Fibroblast of the conjunctiva (primary cell): Measurements from ENCODE around the gene SLC5A3.

ENCODE experiments used
- DNase-seq: peaks from one replicate; pipeline ENCODE4 v3.0.0-alpha.2; 2010; ENCODE audit warnings: low read depth

The SLC5A3 gene

GRCh38 chr21:34100337-34100736, 27.0 kb downstream of the SLC5A3 start:
- no peak for DNase-seq

- no peak for DNase-seq
These were observed 27.4 kb downstream of the SLC5A3 start for GRCh38 chr21:34100790-34101189.

GRCh38 chr21:34105947-34106541, 32.7 kb downstream of the SLC5A3 start:
- DNase-seq, result no peak

- no peak for DNase-seq
These were observed 34.2 kb downstream of the SLC5A3 start for GRCh38 chr21:34107606-34108005.

GRCh38 chr21:34109075-34109474, 35.7 kb downstream of the SLC5A3 start:
- no peak for DNase-seq

GRCh38 chr21:34110594-34111202, 37.3 kb downstream of the SLC5A3 start:
- DNase-seq, result no peak

- no peak for DNase-seq
These were observed 39.1 kb downstream of the SLC5A3 start for GRCh38 chr21:34112316-34113033.

GRCh38 chr21:34113842-34114241, 40.5 kb downstream of the SLC5A3 start:
- DNase-seq, result no peak

GRCh38 chr21:34115160-34115559, 41.8 kb downstream of the SLC5A3 start:
- DNase-seq, result no peak

GRCh38 chr21:34116569-34116968, 43.2 kb downstream of the SLC5A3 start:
- DNase-seq, result no peak

- no peak for DNase-seq
These were observed 47.5 kb downstream of the SLC5A3 start for GRCh38 chr21:34120867-34121266.

GRCh38 chr21:34122047-34122446, 48.7 kb downstream of the SLC5A3 start:
- no peak for DNase-seq
